Measurements from ENCODE around the gene MTHFS.

MTHFS gene

DNA sequence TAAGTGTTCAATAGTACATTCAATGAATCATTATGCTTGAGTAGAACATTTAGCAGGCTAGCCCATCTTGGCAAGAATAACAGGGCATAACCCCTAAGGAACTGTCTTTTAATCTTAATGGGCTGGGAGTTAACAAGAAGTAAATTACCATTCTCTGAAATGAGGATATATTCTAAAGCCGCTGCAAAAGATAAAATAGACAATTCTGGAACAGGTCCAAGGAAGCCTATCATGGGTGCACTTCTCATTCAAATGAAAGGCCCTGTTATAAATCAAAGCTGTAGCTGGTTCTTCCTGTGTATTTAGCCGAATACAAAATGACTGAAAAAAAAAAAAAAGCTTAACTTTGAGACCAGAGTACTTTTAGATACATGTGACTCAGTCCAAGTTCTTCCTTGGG lies 15.6 kb downstream of the MTHFS start:
- DNase-seq (ENCODE audit: extremely low read depth in 1 of 2, low read depth in 1 of 2), result no peak

- DNase-seq (ENCODE audit: extremely low read depth in 1 of 2, low read depth in 1 of 2), result no peak
Measured at GRCh38 chr15:79878078-79878705, 18.6 kb downstream of the MTHFS start.

DNA sequence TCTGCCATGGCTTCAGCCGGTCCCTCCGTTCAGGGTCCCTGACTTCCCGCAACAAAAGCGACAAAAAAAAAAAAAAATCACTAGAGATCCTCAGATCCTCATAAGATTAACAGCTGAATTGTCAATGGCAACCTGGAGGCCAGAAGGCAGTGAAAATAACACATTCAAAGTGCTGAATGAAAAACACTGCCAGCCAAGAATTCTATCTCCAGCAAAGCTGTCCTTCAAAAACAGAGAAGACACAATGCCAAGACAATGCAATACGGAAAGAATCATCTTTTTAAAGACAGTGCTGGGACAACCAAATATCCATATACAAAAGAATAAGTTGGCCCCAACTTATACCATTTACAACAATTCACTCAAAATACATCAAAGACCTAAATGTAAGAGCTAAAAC lies 21.6 kb downstream of the MTHFS start:
- DNase-seq (ENCODE audit: extremely low read depth in 1 of 2, low read depth in 1 of 2), result no peak

DNA sequence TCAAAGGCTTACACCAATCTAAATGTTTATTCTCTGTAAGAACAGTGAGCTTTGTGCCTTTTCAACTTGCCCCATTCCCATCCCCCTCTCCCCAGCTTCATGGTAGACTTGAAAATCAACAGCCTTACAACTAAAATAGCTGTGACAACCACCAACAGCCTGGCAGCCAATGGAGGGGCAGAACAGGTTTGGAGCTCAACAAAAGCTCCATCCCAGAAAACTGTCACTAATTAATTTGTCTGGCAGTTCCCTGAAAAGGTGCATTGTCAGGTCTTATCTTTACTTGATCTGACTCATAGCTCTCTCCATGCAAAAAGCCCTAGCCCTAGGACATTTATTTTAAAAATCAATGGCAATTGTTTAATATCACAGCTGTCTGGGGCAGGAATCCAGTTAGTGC lies 22.6 kb downstream of the MTHFS start:
- DNase-seq (ENCODE audit: extremely low read depth in 1 of 2, low read depth in 1 of 2), result no peak

DNA sequence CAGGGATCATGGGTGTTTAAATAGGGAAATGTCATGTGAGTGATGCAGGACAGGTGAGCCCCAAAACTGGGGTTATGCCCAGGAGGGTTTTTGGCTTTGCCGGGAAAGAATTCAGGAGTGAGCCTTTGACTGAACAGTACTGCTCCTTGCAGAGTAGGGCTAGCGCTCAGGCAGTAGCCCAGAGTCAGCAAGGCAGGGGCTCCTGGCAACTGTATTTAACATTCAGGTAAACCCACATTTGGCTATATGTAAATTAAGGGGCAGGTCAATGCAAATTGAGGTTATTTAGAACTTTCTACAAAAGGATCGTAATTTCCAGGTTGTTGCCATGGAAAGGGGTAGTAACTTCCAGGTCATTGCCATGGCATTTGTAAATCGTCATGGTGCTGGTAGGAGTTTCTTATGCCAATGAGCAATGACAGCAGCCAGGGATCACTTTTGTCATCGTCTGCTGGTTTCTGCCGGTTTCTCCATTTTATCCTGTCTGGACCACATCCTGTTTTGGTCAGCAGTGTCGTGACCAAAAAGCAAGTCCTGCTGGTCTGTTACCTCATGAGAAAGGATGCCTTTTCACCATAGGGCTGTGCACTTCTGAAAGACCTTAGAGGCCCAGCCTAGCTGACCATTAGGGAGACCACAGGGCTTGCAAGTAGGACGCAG lies 24.3 kb downstream of the MTHFS start:
- DNase-seq (ENCODE audit: extremely low read depth in 1 of 2, low read depth in 1 of 2), result no peak

DNA sequence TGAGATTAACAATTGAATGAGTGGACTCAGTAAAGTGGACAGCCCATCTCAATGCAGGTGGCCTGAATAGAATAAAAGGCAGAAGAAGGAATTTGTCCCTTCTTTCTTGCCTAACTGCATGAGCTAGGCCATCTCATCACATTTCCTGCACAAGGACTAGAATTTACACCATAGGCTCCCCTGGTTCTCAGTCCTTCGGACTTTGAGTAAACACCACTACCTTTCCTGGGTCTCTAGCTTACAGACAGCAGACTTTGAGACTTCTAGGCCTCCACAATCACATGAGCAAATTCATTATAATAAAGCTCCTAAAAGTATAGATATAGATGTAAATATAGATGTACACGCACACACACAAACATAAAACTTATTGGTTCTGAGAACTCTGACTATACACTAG lies 28.3 kb downstream of the MTHFS start:
- no peak for DNase-seq (ENCODE audit: extremely low read depth in 1 of 2, low read depth in 1 of 2)

DNA sequence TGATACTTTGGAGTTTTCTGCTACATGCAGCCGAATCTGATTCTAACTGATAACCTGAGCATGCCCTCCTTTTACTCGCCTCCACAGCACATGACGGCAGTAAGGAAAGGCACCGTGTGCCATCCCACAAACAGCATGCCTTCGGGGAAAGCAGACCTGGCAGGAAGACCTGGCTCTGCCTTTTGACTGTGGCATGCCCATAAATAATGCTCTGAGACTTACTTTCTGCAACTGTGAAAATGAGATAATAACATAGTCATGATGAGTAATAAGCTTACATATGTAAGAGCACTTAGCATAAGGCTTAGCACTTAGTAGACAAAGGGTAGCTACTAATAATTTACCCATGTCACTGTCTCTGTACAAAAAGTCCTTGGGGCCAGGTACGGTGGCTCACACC lies 32.9 kb downstream of the MTHFS start:
- DNase-seq (ENCODE audit: extremely low read depth in 1 of 2, low read depth in 1 of 2), result no peak

GRCh38 chr15:79862191-79862590 lies 34.6 kb downstream of the MTHFS start:
- DNase-seq (ENCODE audit: extremely low read depth in 1 of 2, low read depth in 1 of 2), result no peak

DNA sequence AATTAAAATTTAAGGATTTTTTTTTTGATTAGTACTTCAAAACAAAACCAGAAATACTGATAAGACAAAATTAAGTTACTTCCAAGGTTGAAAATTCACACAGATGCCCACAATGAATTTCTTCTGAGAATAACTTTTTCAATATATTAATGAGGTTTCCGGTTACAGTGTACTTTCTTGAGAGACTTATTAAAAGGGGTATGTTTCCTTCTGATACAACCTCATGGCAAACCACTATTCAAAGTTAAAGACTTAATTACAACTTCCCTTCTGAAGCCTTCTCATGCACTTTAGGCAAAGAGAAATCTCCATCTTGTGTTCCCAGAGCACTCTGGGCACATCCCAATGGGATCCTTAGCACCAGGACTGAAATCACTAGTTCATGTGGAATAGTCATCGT lies 36.2 kb downstream of the MTHFS start:
- no peak for DNase-seq (ENCODE audit: extremely low read depth in 1 of 2, low read depth in 1 of 2)

- DNase-seq (ENCODE audit: extremely low read depth in 1 of 2, low read depth in 1 of 2), result no peak
Measured at GRCh38 chr15:79858469-79858868, 38.3 kb downstream of the MTHFS start.

GRCh38 chr15:79853492-79854328 lies 43.1 kb downstream of the MTHFS start:
- DNase-seq (ENCODE audit: extremely low read depth in 1 of 2, low read depth in 1 of 2), result peak in 1 of 2 donors; percentile 48

DNA sequence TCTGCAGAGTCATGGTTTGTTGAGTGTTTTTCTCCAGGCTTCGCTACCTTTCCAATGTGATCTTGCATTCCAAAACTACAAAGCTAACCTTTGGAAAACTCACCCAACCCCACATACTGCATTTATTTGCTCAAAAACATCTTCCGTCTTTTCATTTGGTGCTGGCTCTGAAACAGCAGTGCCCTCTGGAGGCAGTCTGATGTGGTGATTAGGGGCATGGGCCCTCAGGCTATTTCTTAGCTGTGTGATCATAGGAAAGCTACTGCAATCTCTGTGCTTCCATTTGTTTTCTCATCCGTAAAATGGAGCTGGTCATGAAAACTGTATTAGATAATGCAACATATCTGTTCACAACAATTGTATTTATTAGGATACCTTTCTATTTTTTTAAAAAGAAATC lies 47.0 kb downstream of the MTHFS start:
- peak in 1 of 2 donors; percentile 2 for DNase-seq (ENCODE audit: extremely low read depth in 1 of 2, low read depth in 1 of 2)

DNA sequence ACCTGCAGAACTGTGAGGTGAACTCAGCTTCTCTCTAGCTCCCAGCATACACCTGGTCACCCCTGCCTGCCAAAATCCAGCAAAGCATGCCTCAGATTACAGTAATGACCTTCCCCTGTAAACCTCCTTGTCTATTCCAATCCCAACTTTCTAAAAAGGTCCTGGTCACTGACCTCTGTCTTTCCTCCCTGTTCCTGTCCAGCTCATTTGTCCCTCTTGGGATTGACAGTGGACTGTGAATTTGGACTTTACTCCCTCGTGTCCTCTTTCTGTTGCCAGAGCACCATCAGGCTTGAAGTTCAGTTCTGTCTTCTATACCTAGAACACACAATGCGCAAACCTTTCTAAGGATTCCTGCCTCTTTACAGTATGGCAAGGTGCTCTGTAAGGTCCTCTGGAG lies 50.3 kb downstream of the MTHFS start:
- no peak for DNase-seq (ENCODE audit: extremely low read depth in 1 of 2, low read depth in 1 of 2)

DNA sequence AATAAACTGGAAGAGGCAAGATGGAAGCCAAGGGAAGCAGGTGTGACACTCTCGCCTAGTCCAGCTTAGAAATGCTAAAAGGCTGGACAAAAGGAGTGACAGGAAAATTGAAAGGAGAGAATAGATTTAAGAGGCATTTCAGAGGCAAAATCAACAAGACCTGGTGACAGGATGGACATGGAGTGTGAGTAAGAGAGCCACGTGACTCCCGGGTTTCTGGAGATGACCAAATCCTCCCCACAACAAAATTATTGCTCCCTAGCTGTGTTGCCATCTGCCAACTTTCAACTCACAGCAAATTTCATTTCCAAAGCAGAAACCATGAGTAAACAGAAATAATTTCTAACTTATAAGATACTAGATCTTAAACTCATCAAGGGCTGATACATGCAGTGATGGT lies 52.6 kb downstream of the MTHFS start:
- DNase-seq (ENCODE audit: extremely low read depth in 1 of 2, low read depth in 1 of 2), result no peak

DNA sequence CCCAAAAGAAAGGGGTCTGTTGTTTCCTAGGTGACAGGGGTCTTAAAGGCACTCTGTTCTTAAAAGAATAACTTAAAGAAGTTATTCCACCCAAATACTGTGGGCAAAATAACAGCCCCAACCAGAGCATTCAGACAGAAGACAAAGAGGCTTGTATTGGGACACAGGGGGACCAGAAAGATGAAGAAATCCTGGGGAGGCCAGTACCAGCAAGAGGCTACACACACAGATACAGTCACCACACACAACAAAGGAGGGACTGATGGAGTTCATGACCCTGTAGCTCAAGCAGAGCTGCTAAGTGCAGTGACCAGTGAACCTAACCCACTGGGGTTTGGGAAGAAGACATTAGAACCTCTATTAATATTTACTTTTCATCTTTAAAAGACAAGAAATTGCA lies 59.0 kb downstream of the MTHFS start:
- no peak for DNase-seq (ENCODE audit: extremely low read depth in 1 of 2, low read depth in 1 of 2)

- DNase-seq (ENCODE audit: extremely low read depth in 1 of 2, low read depth in 1 of 2), result no peak
Measured at GRCh38 chr15:79834495-79834894, 62.3 kb downstream of the MTHFS start.

DNA sequence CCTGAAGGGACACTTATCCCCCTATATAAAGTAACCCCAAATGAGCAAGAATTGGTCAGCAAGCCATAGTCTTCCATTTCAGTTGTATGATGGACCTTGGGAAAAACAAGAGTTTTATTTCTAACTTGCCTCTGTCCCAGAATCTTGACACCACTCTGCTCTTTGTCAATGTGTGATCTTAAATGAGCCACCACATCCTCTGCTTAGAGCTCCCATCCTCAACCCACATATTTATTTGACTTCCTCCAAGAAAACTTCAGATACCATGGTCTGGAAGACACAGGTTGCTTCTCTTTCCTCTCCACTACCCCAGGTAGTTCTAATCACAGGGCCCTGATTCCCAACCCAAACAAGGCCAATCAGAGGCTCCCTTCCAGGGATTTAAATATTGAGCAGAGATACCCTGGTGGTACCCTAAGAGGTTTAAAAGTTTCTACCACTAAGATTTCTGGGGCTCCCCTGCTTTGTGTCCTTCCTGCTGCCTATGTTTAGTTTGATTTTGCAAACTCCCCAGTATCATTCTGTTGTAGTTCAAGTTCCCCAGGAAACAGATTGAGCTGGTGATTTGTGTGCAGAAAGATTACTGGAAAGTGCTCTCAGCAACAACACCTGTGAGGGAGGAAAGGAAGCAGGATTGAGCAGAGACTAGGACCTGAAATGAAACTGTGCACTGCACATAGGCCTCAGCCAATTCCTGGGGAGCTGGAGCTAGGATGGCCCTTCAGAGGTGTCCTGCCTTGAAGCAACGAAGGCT lies 64.3 kb downstream of the MTHFS start:
- no peak for DNase-seq (ENCODE audit: extremely low read depth in 1 of 2, low read depth in 1 of 2)

DNA sequence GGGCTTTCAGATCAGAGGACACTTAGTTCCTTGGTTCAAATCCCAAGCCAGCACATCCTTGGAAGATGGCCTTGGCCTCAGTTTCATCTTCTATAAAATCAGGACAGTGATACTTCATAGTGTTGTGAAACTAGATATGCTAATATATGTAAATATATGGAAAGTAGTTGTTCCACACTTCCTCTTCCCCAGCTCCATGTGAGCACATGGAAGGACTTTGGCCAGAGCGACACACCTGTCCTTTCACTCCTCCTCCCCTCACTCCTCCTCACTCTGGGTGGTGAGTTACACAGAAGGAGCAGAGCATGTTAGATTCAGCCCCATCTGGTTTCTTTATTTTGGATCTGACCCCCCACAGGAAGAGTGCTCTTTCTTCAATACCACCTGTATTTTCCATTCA lies 65.2 kb downstream of the MTHFS start:
- DNase-seq (ENCODE audit: extremely low read depth in 1 of 2, low read depth in 1 of 2), result no peak

GRCh38 chr15:79829950-79830349 lies 66.9 kb downstream of the MTHFS start:
- no peak for DNase-seq (ENCODE audit: extremely low read depth in 1 of 2, low read depth in 1 of 2)

DNA sequence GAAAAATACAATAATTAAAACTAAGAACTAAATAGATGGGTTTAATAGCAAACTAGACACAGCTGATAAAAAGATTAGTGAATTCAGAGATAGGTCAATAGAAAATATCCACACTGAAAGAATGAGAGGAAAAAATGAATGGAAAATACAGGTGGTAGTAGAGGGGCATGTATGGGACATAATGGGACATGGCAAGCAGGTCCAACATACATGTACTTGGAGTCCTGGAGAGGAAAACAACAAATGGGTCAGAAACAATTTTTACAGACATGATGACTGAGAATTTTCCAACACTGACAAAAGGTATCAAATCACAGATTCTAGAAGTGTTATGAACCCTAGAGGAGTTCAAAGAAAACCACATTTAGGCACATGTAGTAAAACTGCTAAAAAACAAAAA lies 68.4 kb downstream of the MTHFS start:
- DNase-seq (ENCODE audit: extremely low read depth in 1 of 2, low read depth in 1 of 2), result no peak

DNA sequence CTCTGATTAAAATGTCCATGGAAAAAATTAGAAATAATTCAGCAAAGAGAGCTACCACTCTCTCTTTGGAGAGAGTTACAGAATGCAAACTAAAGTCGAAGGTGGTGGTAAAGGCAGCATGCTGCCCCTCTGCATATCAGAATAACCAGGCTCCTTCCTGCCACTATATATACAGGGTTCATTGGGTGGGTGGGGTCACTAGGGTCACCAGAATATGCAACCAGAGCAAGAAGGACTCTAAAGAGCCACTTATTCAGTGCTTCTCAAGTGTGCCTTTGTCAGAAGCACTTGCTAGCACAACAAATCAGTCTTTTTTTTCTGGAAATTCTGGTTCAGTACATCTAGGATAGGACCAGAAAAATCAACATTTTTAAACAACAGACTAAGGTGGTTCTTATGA lies 70.0 kb downstream of the MTHFS start:
- DNase-seq (ENCODE audit: extremely low read depth in 1 of 2, low read depth in 1 of 2), result no peak

All from stimulated activated CD8-positive, alpha-beta memory T cell treated with anti-CD3 and anti-CD28 coated beads, Interleukin-7, amount 100 ng/mL, for 48 hours (primary cell).